Activated CD8-positive, alpha-beta memory T cell treated with anti-CD3 and anti-CD28 coated beads, Interleukin-2, amount 50 U/mL, for 1 hour (primary cell): ENCODE data around the gene KIF3A.

Experiments
- DNase-seq: peaks from one replicate; pipeline ENCODE4 v3.0.0-alpha.2; 2020; ENCODE audit errors: extremely low read depth

The KIF3A gene

GRCh38 chr5:132753135-132753987 is 16.0 kb upstream of the KIF3A start:
- DNase-seq: no peak

GRCh38 chr5:132752581-132753125 is 15.3 kb upstream of the KIF3A start:
- DNase-seq: no peak

- no peak for DNase-seq
Measured at GRCh38 chr5:132751971-132752580, 14.7 kb upstream of the KIF3A start.

- no peak for DNase-seq
Measured at GRCh38 chr5:132751444-132751843, 14.1 kb upstream of the KIF3A start.

GRCh38 chr5:132750471-132751230 is 13.3 kb upstream of the KIF3A start:
- no peak for DNase-seq

- no peak for DNase-seq
Measured at GRCh38 chr5:132749506-132749905, 12.2 kb upstream of the KIF3A start.

- no peak for DNase-seq
Measured at GRCh38 chr5:132748522-132749000, 11.2 kb upstream of the KIF3A start.

- no peak for DNase-seq
Measured at GRCh38 chr5:132747616-132748440, 10.5 kb upstream of the KIF3A start.

- DNase-seq: no peak
Measured at GRCh38 chr5:132746954-132747615, 9.7 kb upstream of the KIF3A start, which contains the start of gene CCNI2. TSS of gene CCNI2 (plus strand) at chr5:132747426. CDS start at chr5:132747496, 70 bp downstream.

GRCh38 chr5:132746592-132746953 is 9.2 kb upstream of the KIF3A start:
- DNase-seq: no peak

GRCh38 chr5:132744659-132745058 is 7.3 kb upstream of the KIF3A start:
- DNase-seq: no peak

GRCh38 chr5:132742626-132743025 is 5.3 kb upstream of the KIF3A start:
- DNase-seq: no peak

GRCh38 chr5:132742158-132742557 is 4.8 kb upstream of the KIF3A start:
- no peak for DNase-seq

- DNase-seq: no peak
Measured at GRCh38 chr5:132739232-132739631, 1.9 kb upstream of the KIF3A start.

- no peak for DNase-seq
Measured at GRCh38 chr5:132737982-132738681, 786 bp upstream of the KIF3A start.

- no peak for DNase-seq
Measured at GRCh38 chr5:132734687-132735086, 2.7 kb downstream of the KIF3A start.

- no peak for DNase-seq
Measured at GRCh38 chr5:132733499-132734148, 3.7 kb downstream of the KIF3A start.

- no peak for DNase-seq
Measured at GRCh38 chr5:132729896-132730295, 7.5 kb downstream of the KIF3A start.

GRCh38 chr5:132725745-132726144 is 11.6 kb downstream of the KIF3A start:
- DNase-seq: no peak
